Loucy (cell line): Measurements from ENCODE around the gene ZNF800.

Source experiments
- H2AFZ ChIP-seq: fragments of 200-600 bp; sonication (generic); 2 replicates; pipeline ENCODE4 v1.6.0; 2016; ENCODE audit warnings: antibody characterized with exemption, mild to moderate bottlenecking, low read length, moderate library complexity
- H3F3A ChIP-seq: fragments of 200-600 bp; 2 replicates; pipeline ENCODE4 v1.6.0; 2016; ENCODE audit warnings: antibody characterized with exemption, low read depth, mild to moderate bottlenecking
- H3K27me3 ChIP-seq: fragments of 200-600 bp; sonication (generic); 2 replicates; pipeline ENCODE4 v1.6.1; 2014; ENCODE audit warnings: low read length, mild to moderate bottlenecking; ENCODE audit not compliant: insufficient read depth, poor library complexity, severe bottlenecking
- H3K36me3 ChIP-seq: fragments of 200-600 bp; sonication (generic); 2 replicates; pipeline ENCODE4 v1.6.1; 2016; ENCODE audit warnings: low read length; ENCODE audit not compliant: insufficient read depth
- H3K4me1 ChIP-seq: fragments of 200-600 bp; sonication (generic); 2 replicates; pipeline ENCODE4 v1.5.1; 2014; ENCODE audit warnings: low read length, mild to moderate bottlenecking; ENCODE audit not compliant: insufficient read depth, poor library complexity, severe bottlenecking
- H3K4me2 ChIP-seq: fragments of 200-600 bp; sonication (generic); 2 replicates; pipeline ENCODE4 v1.6.0; 2014; ENCODE audit warnings: antibody characterized with exemption, low read length, low read depth, mild to moderate bottlenecking; ENCODE audit not compliant: poor library complexity, severe bottlenecking
- H3K4me3 ChIP-seq: fragments of 200-600 bp; sonication (generic); 2 replicates; pipeline ENCODE4 v1.5.1; 2014; ENCODE audit warnings: low read length, mild to moderate bottlenecking, mixed read lengths; ENCODE audit not compliant: poor library complexity, severe bottlenecking
- H3K79me2 ChIP-seq: fragments of 200-600 bp; sonication (generic); 2 replicates; pipeline ENCODE4 v1.6.1; 2014; ENCODE audit warnings: low read length; ENCODE audit not compliant: insufficient read depth
- H3K9ac ChIP-seq: fragments of 200-600 bp; sonication (generic); 2 replicates; pipeline ENCODE4 v1.6.0; 2014; ENCODE audit warnings: mild to moderate bottlenecking, low read depth, low read length, moderate library complexity; ENCODE audit not compliant: poor library complexity, severe bottlenecking
- H3K9me2 ChIP-seq: fragments of 200-600 bp; sonication (generic); replicated peaks from 2 replicates; pipeline ENCODE4 v1.6.1; 2016; ENCODE audit warnings: low read depth, low read length, mixed read lengths
- H3K9me3 ChIP-seq: fragments of 200-600 bp; sonication (generic); 2 replicates; pipeline ENCODE4 v1.6.1; 2014; ENCODE audit warnings: mild to moderate bottlenecking, antibody characterized with exemption, low read length, low read depth; ENCODE audit not compliant: insufficient read depth
- H4K20me1 ChIP-seq: fragments of 200-600 bp; sonication (generic); 2 replicates; pipeline ENCODE4 v1.6.0; 2014; ENCODE audit warnings: antibody characterized with exemption, low read length, mild to moderate bottlenecking; ENCODE audit not compliant: insufficient read depth, poor library complexity, severe bottlenecking
- EZH2phosphoT487 ChIP-seq: fragments of 200-600 bp; IDR thresholded peaks from 2 replicates; pipeline ENCODE4 v1.6.1; 2018; ENCODE audit warnings: antibody characterized with exemption, mild to moderate bottlenecking, moderate library complexity, borderline replicate concordance
- TF ChIP-seq, protein P1 (sequence below): fragments of 200-600 bp; sonication (generic); conservative IDR thresholded peaks from 2 replicates; pipeline ENCODE4 v1.5.1; 2014; ENCODE audit warnings: mild to moderate bottlenecking, antibody characterized with exemption, low read length

Gene ZNF800

DNA sequence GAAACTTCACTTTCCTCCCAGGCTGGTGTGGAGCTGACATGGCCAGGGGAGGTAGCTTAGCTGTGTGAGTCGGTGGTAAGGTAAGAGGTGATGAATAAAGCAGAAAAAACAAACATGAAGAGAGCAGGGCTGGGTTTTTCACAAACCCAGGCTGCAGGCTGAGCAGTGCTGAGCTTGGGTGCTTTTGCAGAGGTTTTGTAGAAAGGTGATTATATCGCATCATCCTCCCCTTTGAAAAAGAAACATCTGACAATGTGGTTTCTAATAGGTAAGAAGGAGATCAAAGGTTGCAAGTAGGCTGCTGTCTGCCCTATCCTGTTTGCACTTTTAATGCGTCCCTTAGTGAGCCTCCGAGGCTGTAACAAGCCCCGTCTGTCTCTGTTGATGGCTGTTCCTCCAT is 70.2 kb downstream of the ZNF800 start:
- TF ChIP-seq, protein P1, sequence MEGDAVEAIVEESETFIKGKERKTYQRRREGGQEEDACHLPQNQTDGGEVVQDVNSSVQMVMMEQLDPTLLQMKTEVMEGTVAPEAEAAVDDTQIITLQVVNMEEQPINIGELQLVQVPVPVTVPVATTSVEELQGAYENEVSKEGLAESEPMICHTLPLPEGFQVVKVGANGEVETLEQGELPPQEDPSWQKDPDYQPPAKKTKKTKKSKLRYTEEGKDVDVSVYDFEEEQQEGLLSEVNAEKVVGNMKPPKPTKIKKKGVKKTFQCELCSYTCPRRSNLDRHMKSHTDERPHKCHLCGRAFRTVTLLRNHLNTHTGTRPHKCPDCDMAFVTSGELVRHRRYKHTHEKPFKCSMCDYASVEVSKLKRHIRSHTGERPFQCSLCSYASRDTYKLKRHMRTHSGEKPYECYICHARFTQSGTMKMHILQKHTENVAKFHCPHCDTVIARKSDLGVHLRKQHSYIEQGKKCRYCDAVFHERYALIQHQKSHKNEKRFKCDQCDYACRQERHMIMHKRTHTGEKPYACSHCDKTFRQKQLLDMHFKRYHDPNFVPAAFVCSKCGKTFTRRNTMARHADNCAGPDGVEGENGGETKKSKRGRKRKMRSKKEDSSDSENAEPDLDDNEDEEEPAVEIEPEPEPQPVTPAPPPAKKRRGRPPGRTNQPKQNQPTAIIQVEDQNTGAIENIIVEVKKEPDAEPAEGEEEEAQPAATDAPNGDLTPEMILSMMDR, result no peak
- no peak for TF ChIP-seq EZH2phosphoT487
- no peaks in the 10 kb centered on the region for H3K36me3 ChIP-seq
- H3K4me1 ChIP-seq, result no peaks in the 10 kb centered on the region
- no peaks in the 10 kb centered on the region for H3K9me3 ChIP-seq
- no peak overlapping the region for H2AFZ ChIP-seq
- H3K79me2 ChIP-seq, result no peaks in the 10 kb centered on the region
- no peaks in the 10 kb centered on the region for H4K20me1 ChIP-seq
- H3K4me3 ChIP-seq, result no peak overlapping the region
- H3F3A ChIP-seq, result no peaks in the 10 kb centered on the region
- no peaks in the 10 kb centered on the region for H3K9me2 ChIP-seq
- H3K27me3 ChIP-seq, result no peaks in the 10 kb centered on the region
- no peak overlapping the region for H3K4me2 ChIP-seq
- H3K9ac ChIP-seq, result no peak overlapping the region

DNA sequence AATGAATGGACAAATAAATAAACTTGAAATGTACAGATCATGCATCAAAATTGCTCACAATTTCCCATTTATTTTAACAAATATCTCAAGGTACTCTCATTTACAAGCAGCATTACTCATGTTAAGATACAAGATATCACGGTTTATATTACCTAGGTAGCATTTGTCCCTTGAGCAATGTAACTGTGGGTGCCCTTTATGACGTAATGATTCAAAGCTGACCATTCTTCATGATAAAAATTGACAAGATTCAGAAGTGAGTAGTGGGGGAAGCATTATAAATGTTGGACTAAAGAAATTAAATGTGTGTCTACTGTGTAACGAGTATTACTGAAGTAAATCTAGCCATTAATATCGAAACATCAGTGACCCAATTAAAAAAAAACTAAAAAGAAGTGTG is 71.5 kb downstream of the ZNF800 start:
- H3K9me2 ChIP-seq, result no peaks in the 10 kb centered on the region
- H4K20me1 ChIP-seq, result no peaks in the 10 kb centered on the region
- no peaks in the 10 kb centered on the region for H3K9me3 ChIP-seq
- no peaks in the 10 kb centered on the region for H3K4me1 ChIP-seq
- H3K4me2 ChIP-seq, result no peak overlapping the region
- H3K79me2 ChIP-seq, result no peaks in the 10 kb centered on the region
- no peak for TF ChIP-seq EZH2phosphoT487
- TF ChIP-seq, protein P1, result no peak
- no peak overlapping the region for H2AFZ ChIP-seq
- H3K4me3 ChIP-seq, result no peak overlapping the region
- no peaks in the 10 kb centered on the region for H3K27me3 ChIP-seq
- no peaks in the 10 kb centered on the region for H3K36me3 ChIP-seq
- H3K9ac ChIP-seq, result no peak overlapping the region
- no peaks in the 10 kb centered on the region for H3F3A ChIP-seq
